ENCODE data around the gene IQGAP2. TPM values are rescaled to one million over a fixed set of nuclear protein-coding genes. Genes with fewer than 3 reads are reported as not detected.
A peak's percentile ranks its signal among the peaks of the same experiment; 100 is the strongest.
"Not testable (repeated sequence)": the region's sequence is repeated elsewhere in the genome, so short reads cannot be mapped to it uniquely, and the experiment has no call there.

IQGAP2 gene
- total RNA-seq, 1 donor from 2014 or later, result 7.8 TPM

DNA sequence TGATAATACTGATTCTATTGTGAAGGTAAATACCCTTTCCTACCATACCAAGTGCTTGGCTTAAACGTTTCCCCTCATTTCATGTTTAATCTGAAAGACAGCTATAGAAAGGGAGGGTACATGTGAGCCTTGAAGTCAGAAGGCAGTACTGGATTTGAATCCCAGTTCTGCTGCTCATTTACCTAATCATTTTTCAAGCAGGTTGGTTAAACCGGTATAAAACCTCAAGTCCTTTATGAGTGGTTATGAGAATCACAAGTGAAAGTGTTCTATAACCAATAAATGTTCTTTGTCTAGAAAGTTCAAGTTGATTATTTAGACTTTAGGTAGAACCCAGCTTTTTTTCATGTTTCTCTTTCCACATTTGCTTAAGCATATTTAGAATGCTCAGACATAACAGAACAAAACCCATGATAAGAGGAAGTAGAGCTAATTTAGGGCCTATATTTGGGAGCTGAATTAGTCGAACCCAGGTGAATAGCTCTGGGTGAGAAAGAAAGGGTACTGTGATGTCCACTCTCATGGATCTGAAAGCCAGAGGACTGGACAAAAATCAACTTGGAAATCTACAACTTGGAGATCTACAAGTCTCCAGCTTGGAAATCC lies 249.8 kb downstream of the IQGAP2 start:
- DNase-seq (no peak), ATAC-seq (no peak)
- intact Hi-C loops (cut with micrococcal nuclease), result no loop called here

GRCh38 chr5:76657091-76657490 lies 254.0 kb downstream of the IQGAP2 start:
- no peak for DNase-seq
- no peak for ATAC-seq
- intact Hi-C loops (cut with micrococcal nuclease), result no loop called here

DNA sequence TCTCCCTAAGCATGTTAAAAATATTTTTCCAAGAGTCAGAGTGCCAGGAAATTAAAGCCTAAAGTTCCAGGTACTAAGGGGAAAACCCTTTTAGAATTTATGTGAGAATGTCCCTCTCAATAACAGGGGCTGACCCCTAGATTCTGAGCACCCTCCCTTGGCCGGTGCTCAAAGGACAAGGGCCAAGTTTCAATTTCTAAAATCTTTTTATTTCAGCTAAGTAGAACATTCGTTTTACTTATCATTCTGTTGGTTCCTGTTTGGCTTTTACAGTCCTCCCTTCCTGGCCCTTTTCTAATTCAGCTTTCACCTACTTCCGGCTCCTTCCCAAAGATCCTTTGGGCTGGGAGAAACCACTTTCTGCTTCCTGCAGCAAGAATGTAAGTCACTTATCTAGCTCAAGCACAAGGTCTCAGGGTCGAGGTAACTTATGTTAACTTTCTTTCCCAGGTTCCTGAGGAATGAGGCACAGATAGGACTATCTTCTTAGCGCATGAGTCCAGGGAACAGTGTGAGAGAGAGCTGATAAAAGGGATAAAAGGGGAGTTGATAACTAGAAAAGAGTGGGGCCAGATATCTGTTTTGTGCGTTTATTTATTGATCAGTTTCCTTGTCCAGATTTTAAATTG lies 254.7 kb downstream of the IQGAP2 start:
- intact Hi-C loops (cut with micrococcal nuclease), result no loop called here
- ATAC-seq (no peak), DNase-seq (no peak)

GRCh38 chr5:76660360-76660759 lies 257.3 kb downstream of the IQGAP2 start:
- intact Hi-C loops (cut with micrococcal nuclease), result no loop called here
- ATAC-seq, result no peak
- DNase-seq, result no peak

DNA sequence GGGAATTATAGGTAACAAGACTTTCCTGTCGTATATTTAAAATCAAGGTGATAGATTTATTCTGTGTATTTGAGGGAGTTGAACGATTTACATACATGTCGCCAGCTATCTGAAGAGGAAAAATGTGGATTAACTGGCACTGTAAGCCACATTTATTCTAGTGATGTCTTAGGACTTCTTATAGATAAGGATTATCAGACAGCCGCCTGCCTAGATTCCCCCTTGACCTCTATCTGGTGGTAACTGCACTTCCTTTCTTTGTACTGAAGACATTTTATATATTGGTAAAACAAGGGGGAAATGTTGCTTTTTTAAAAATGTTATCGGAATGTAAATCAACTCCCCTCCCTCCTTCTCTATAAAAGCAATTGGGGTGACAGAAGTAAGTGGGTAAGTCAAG lies 259.4 kb downstream of the IQGAP2 start:
- intact Hi-C loops (cut with micrococcal nuclease), result no loop called here
- no peak for DNase-seq
- no peak for ATAC-seq

DNA sequence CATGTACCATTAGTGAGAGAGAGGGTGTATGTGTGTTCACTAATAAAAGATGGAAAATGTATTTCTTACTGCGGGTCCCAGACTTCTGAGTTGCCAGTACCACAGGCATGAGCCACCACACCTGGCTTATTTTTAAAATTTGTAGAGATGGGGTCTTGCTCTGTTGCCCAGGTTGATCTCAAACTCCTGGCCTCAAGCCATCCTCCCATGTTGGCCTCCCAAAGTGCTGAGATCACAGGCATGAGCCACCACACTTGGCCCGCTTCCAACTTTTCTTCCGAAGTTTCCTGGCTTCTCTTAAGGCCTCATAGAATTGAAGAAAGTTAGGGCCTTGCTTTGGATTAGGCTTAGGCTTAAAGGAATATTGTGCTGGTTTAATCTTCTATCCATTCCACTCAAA lies 260.5 kb downstream of the IQGAP2 start:
- ATAC-seq (no peak), DNase-seq (no peak)
- intact Hi-C loops (cut with micrococcal nuclease), result no loop called here

DNA sequence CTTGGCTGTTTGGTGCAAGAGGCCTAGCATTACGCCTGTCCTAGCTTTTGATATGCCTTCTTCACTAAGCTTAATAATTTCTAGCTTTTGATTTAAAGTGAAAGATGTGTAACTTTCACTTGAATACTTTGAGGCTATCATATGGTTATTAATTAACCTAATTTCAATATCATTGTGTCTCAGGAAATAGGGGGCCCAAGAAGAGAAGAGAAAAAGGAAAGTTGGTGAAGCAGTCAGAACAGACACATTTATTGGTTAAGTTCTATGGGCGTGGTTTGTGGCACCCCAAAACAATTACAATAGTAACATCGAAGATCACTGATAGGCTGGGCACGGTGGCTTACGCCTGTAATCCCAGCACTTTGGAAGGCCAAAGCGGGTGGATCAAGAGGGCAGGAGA lies 261.0 kb downstream of the IQGAP2 start:
- intact Hi-C loops (cut with micrococcal nuclease), result no loop called here
- DNase-seq (no peak), ATAC-seq (no peak)

GRCh38 chr5:76667495-76667894 lies 264.4 kb downstream of the IQGAP2 start:
- DNase-seq (no peak), ATAC-seq (no peak)
- intact Hi-C loops (cut with micrococcal nuclease), result no loop called here

DNA sequence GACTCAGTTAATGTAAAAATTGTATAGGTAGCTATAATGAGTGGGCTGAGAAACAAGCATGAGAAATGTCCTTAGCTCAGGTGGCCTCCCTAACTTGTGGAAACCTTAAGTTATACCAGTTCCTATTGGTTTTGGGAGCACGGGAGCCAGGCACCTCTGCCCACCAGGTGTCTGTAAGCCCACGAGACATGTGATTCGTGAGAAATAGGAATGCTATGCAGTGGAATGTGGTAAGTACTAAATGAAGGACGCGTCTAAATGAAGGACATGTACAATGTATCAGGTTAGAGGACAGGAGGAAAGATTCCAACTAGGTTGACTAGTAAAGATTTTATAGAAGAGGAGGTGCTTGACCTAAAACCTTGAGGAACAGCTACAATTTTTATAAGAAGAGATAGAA lies 266.2 kb downstream of the IQGAP2 start:
- DNase-seq, result no peak
- intact Hi-C loops (cut with micrococcal nuclease), result no loop called here

DNA sequence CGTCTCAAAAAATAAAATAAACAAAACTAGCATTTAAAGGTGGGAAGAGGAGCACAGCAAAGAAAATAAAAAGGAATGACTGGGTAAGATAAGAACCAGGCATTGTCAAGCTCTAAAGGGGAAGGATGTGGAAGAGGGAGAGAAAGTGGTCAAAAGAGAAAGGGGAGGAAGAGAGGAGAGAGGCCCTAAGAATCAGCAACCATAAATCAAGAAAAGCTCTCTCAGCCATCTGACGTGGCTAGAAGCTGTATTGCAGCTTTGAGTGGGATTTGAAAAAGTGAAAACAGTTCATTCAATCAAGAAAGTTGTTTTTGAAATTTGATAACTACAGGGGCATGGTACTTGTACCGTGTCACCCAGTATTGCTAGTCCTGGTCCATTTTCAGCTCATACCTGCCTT lies 267.4 kb downstream of the IQGAP2 start:
- ATAC-seq, result no peak
- intact Hi-C loops (cut with micrococcal nuclease), result no loop called here
- DNase-seq, result no peak

More for the DNA sequence above, 266.2 kb downstream of the IQGAP2 start:
- ATAC-seq, result no peak

- ATAC-seq, result no peak
- no peak for DNase-seq
- intact Hi-C loops (cut with micrococcal nuclease), result no loop called here
Measured at GRCh38 chr5:76672242-76672641, 269.2 kb downstream of the IQGAP2 start.

DNA sequence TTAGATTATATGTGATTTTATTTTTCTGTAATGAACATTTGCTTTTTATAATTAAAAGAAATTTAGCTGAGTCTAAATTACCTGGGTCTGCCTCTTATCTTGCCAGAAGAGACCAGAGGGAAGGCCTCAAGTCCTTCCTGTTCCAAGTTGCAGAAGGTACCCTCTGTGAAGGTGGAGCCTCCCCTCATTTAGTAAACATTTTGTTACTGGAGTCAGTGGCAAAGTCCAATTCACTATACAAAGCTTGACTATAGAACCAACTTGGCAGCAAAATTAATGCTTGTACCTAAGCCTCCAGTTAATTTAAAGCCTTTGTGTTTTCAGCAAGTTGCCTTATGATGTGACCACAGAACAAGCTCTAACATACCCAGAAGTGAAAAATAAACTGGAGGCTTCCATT lies 270.0 kb downstream of the IQGAP2 start:
- ATAC-seq, result no peak
- intact Hi-C loops (cut with micrococcal nuclease), result no loop called here
- DNase-seq, result no peak

GRCh38 chr5:76674330-76675066 lies 271.4 kb downstream of the IQGAP2 start:
- DNase-seq, result no peak
- intact Hi-C loops (cut with micrococcal nuclease), result no loop called here
- ATAC-seq, result peak; percentile 84

- DNase-seq (no peak), ATAC-seq (no peak)
- intact Hi-C loops (cut with micrococcal nuclease), result no loop called here
Measured at GRCh38 chr5:76675364-76675763, 272.3 kb downstream of the IQGAP2 start.

DNA sequence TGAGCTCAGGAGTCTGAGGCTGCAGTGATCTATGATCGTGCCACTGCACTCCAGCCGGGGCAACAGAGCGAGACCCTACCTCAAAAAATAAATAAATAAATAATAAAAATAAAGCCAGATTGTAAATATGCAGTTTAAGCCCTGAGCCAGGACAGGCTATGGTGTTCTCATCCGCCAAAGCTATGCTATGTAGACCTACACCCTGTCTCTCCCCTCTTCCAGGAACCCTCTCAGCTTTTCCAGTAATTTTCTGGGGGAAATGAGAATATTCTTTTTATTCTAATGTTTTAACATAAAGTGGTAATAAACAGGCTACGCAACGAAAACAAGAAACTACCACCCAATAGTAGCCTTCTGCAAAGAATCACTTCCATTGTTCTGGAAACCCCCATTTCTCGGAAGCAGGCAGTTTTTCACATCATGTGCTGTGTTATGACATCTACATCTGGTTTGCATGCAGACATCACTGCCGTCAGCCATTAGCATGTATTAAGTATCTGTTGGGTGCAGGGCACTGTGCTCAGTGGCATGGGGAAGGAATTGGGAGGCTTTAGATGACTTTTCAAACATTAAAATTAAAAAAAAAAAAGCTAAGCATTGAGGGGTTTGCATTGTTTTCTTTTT lies 274.9 kb downstream of the IQGAP2 start:
- no peak for ATAC-seq
- no peak for DNase-seq

DNA sequence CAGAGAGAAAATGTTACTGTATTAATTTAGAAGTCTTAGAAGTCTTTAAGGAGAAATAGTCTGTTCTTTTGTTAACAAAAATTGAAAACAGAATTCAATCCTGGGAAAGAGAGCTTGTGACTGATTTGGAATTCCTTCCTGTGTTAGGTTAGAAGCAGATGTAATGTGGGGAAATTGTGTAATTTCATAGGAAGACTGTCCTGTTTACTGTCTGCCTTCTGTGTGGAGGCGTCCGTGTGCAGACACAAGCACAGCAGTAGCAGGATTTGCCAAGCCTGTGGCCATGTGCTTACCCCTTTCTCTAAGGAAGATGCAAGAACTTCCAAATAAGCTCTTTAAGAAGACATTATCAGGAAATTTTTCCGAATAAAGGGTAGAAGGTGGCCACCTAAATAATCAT lies 276.1 kb downstream of the IQGAP2 start:
- intact Hi-C loops (cut with micrococcal nuclease), result no loop called here
- ATAC-seq (peak; percentile 81), DNase-seq (peak; percentile 40)

More for the DNA sequence above, 274.9 kb downstream of the IQGAP2 start:
- intact Hi-C loops (cut with micrococcal nuclease), result no loop called here

- ATAC-seq; DNase-seq; intact Hi-C loops (cut with micrococcal nuclease): not testable (repeated sequence)
Measured at GRCh38 chr5:76680826-76681225, 277.7 kb downstream of the IQGAP2 start.

DNA sequence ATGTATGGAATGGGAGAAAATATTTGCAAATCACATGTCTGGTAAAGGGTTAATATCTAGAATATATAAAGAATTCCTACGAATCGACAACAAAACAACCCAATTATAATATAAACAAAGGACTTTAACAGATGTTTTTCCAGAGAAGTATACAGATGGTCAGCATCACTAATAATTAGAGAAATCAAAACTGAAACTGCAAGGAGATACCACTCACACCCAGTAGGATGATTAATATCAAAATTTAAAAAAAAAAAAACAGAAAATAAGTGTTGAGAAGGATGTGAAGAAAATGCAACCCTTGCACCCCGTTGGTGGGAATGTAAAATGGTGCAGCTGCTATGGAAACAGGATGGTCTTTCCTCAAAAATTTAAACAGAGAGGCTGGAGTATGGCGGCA lies 278.2 kb downstream of the IQGAP2 start:
- intact Hi-C loops (cut with micrococcal nuclease), result no loop called here
- DNase-seq (no peak), ATAC-seq (no peak)

- intact Hi-C loops (cut with micrococcal nuclease), result no loop called here
- peak; percentile 78 for ATAC-seq
- DNase-seq, result no peak
Measured at GRCh38 chr5:76682387-76682786, 279.3 kb downstream of the IQGAP2 start.

Measured in left ventricle myocardium superior (tissue), 1 donor.